Thoracic aorta (tissue), 2 donors: Measurements from ENCODE around the gene SARS1. TPM values are rescaled to one million over a fixed set of nuclear protein-coding genes. Genes with fewer than 3 reads are reported as not detected.

Source experiments
- ATAC-seq: fragments of 150-250 bp; one replicate; pipeline ENCODE4 v1.8.0; 2017; ENCODE audit warnings: low read depth; ENCODE audit not compliant: insufficient number of reproducible peaks, low FRiP score
- DNase-seq: peaks from one replicate; pipeline ENCODE4 v3.0.0-alpha.2; 2020; ENCODE audit warnings: low spot score
- H3K27ac ChIP-seq, 2 donors: fragments of 200-600 bp; sonication (generic); 1 replicate in 1 of 2; 2 replicates in 1 of 2; pipeline ENCODE4 v1.5.1; 2016; ENCODE audit warnings: mild to moderate bottlenecking in 2 of 2, moderate library complexity in 2 of 2
- H3K27me3 ChIP-seq: fragments of 200-600 bp; sonication (generic); replicated peaks from 2 replicates; pipeline ENCODE4 v1.6.0; 2016; ENCODE audit warnings: mild to moderate bottlenecking; ENCODE audit not compliant: insufficient read depth
- H3K36me3 ChIP-seq: fragments of 200-600 bp; sonication (generic); one replicate; pipeline ENCODE4 v1.5.1; 2016
- H3K4me1 ChIP-seq, 2 donors: fragments of 200-600 bp; sonication (generic); 1 replicate in 1 of 2; 2 replicates in 1 of 2; pipeline versions ENCODE4 v1.5.1 to v1.6.0; 2016; ENCODE audit warnings: low read depth in 2 of 2, mild to moderate bottlenecking in 1 of 2; ENCODE audit not compliant: control insufficient read depth in 1 of 2
- H3K4me3 ChIP-seq: fragments of 200-600 bp; sonication (generic); 2 replicates; pipeline ENCODE4 v1.5.1; 2016; ENCODE audit warnings: mild to moderate bottlenecking
- H3K9me3 ChIP-seq: fragments of 200-600 bp; sonication (generic); 2 replicates; pipeline ENCODE4 v1.5.1; 2016
- total RNA-seq, 2 donors: library from RNA; depleted of rRNA; stranded (reverse); fragments of >200 nt; gene quantifications; one replicate each; pipeline versions ENCODE4 v1.1.0 to v1.2.3, GENCODE V29; 2016
- TF ChIP-seq, protein P1 (sequence below): fragments of 200-600 bp; sonication (generic); IDR thresholded peaks from one replicate; pipeline ENCODE4 v1.5.1; 2019; ENCODE audit warnings: antibody characterized with exemption

The SARS1 gene
- total RNA-seq, 2 donors from 2014 or later: 122 to 137 TPM

- Histone ChIP-seq H3K27me3 (no peaks in the 10 kb centered on the region), H3K36me3 (peaks cover 38% of the 10 kb centered on the region), H3K4me3 (peak overlapping the region; percentile 9), H3K27ac (peak overlapping the region in 1 of 2 donors; percentile 2), H3K9me3 (no peaks in the 10 kb centered on the region), H3K4me1 (peaks cover 12 to 31% of the 10 kb centered on the region in 2 donors)
- no peak for DNase-seq
- no peak for ATAC-seq
- TF ChIP-seq, protein P1, sequence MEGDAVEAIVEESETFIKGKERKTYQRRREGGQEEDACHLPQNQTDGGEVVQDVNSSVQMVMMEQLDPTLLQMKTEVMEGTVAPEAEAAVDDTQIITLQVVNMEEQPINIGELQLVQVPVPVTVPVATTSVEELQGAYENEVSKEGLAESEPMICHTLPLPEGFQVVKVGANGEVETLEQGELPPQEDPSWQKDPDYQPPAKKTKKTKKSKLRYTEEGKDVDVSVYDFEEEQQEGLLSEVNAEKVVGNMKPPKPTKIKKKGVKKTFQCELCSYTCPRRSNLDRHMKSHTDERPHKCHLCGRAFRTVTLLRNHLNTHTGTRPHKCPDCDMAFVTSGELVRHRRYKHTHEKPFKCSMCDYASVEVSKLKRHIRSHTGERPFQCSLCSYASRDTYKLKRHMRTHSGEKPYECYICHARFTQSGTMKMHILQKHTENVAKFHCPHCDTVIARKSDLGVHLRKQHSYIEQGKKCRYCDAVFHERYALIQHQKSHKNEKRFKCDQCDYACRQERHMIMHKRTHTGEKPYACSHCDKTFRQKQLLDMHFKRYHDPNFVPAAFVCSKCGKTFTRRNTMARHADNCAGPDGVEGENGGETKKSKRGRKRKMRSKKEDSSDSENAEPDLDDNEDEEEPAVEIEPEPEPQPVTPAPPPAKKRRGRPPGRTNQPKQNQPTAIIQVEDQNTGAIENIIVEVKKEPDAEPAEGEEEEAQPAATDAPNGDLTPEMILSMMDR: no peak
Observed at GRCh38 chr1:109240158-109241152, 26.7 kb downstream of the SARS1 start.

GRCh38 chr1:109241344-109241743 lies 27.6 kb downstream of the SARS1 start:
- TF ChIP-seq, protein P1: no peak
- DNase-seq (no peak), ATAC-seq (no peak)
- no peaks in the 10 kb centered on the region for H3K9me3 ChIP-seq
- H3K36me3 ChIP-seq: peaks cover 29% of the 10 kb centered on the region
- H3K4me3 ChIP-seq: no peak overlapping the region
- H3K27ac ChIP-seq: no peak overlapping the region
- no peaks in the 10 kb centered on the region for H3K27me3 ChIP-seq
- peaks cover 12 to 31% of the 10 kb centered on the region in 2 donors for H3K4me1 ChIP-seq

DNA sequence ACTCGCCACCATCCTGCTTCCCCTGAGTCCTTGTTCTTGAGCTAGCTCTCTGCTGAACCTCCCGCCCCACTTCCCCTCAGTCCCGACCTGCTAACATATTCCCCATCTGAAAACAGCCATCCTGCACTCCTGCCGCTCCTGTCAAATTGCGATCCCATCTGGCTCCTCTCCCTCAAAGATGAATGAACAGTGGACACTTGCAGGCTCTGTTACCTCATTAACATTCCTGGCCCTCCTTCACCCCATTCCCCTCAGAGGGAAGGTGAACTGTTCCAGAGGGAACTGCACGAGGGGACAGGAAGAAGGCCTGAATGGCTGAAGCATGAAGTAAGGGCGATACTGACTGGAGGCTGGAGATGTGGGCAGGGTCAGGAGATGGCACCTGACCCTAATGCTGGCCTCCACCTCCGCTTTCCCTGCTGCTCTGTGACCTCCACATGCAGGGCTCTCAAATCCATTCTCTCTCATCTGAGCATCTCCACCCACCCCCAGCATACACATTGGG lies 28.2 kb downstream of the SARS1 start:
- peaks cover 23% of the 10 kb centered on the region for H3K36me3 ChIP-seq
- no peak overlapping the region for H3K27ac ChIP-seq
- DNase-seq: no peak
- no peaks in the 10 kb centered on the region for H3K9me3 ChIP-seq
- ATAC-seq: no peak
- peaks cover 12 to 31% of the 10 kb centered on the region in 2 donors for H3K4me1 ChIP-seq
- no peaks in the 10 kb centered on the region for H3K27me3 ChIP-seq
- H3K4me3 ChIP-seq: no peak overlapping the region
- TF ChIP-seq, protein P1: no peak

- Histone ChIP-seq H3K4me3 (no peak overlapping the region), H3K36me3 (peaks cover 18% of the 10 kb centered on the region), H3K9me3 (no peaks in the 10 kb centered on the region), H3K4me1 (peaks cover 12 to 31% of the 10 kb centered on the region in 2 donors), H3K27me3 (no peaks in the 10 kb centered on the region), H3K27ac (no peak overlapping the region)
- TF ChIP-seq, protein P1: no peak
- DNase-seq (no peak), ATAC-seq (no peak)
Observed at GRCh38 chr1:109242387-109242786, 28.7 kb downstream of the SARS1 start.

DNA sequence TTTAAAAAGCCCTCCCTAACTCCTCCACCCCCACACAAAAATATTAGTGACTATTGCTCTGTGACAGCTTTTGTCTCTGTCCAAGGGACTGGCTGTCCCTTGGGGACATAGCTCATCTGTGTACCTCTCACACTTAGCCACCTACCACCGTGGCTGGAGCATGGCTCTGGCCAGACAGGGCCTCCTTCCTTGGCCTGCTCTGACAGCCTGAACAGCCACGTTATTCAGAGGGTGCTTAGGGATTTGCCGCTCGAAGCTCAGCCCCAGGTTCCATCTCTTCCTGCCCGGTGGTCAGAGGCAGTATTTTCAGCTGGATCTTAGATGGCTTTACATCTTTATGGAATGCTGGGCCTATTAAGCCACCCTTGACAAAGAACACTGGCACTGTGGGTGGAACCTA lies 29.5 kb downstream of the SARS1 start:
- no peak overlapping the region for H3K4me3 ChIP-seq
- H3K9me3 ChIP-seq: no peaks in the 10 kb centered on the region
- peaks cover 12 to 31% of the 10 kb centered on the region in 2 donors for H3K4me1 ChIP-seq
- DNase-seq: no peak
- no peaks in the 10 kb centered on the region for H3K27me3 ChIP-seq
- no peak overlapping the region for H3K27ac ChIP-seq
- TF ChIP-seq, protein P1: no peak
- ATAC-seq: no peak
- H3K36me3 ChIP-seq: peaks cover 10% of the 10 kb centered on the region
